ENCODE data around the gene USP32.
"Not testable (repeated sequence)": the region's sequence is repeated elsewhere in the genome, so short reads cannot be mapped to it uniquely, and the experiment has no call there.

USP32 gene

DNA sequence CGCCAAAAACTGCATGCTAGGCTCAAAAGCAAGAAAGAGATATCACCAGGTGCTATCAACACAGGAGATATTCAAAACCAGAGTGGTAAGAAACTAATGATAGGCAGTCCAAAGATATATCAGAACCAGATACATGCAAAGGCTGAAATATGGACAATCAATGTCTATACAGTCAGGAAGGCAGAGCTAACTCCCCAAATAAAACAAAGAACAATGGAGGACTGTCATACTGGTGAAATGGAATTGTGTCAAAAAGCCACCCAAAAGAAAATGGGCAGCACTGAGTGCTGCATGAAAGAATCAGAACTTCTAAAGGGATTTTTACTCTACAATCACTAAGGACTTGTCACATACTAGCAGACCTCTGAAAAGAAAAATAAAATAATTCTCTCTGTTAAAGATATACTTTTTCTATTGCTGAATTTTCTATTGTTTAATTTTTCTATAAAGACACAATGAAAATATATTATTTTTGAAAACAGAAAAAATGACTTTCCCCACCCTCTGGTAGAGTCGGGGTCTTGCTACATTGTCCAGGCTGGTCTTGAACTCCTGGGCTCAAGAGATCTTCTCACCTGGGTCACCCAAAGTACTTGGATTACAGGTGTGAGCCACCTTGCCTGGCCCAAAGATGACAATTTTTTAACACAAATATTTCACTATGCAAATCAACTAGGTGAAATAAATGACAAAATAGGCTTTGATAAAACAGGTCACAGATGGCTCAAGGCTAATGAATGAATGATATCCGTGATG, 98.2 kb downstream of the USP32 start:
- DNase-seq = no peak

GRCh38 chr17:60292697-60293096, 99.2 kb downstream of the USP32 start:
- DNase-seq = no peak

DNA sequence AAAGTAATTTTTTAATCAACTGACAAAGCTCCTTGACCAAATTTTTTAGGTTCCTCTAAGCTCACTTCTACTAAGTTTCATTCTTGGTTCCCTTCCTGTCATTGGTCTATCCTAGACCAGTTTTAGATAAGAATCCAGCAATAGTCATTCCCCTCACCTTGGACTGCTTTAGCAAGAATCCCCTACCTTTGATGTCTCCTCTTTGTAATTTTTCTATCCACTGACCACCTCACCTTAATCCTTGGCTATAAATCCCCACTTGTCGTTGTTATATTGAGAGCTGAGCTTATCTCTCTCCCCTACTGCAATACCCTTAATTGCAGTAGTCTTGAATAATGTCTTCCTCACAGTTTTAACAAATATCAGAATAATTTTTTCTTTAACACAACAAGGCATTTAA, 107.2 kb downstream of the USP32 start:
- no peak for DNase-seq

DNA sequence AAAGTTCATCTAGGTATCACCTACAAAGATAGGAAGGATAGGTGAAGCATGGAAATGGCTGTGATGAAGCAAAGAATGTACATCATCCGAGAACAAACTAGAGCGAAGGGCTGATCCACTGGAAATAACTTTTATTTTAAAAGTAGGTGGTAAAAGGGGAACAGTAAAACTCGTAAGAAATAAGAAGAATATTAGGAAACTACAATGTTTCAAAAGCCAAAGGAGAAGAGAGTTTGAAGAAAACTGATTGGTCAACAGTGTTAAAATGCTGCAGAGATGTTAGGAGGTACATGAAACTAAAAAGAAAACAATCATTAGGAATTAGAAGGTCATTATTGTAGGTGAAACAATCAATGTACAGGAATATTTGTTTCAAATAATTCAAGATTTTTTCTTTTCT, 108.1 kb downstream of the USP32 start:
- DNase-seq = no peak

DNA sequence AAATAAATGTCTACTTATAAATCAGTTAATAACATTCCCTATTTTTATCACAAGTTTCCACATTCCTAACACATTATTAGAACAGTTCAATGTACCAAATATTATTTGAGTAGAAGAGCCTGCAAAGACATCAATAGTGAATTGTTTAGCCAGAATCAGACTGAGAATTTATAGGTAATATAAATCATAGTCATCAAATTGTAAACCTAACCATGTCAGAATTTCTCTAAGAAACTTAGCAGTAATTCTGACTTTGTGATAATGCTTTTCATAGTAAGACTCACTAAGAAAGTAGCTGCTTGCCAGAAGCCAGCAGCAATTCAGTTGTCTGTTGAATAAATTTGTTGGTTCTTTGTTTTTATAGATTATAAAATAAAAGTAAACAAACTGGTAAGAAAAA, 111.3 kb downstream of the USP32 start:
- no peak for DNase-seq

GRCh38 chr17:60278237-60278636, 113.7 kb downstream of the USP32 start:
- DNase-seq = no peak

- no peak for DNase-seq
Observed at GRCh38 chr17:60277258-60277657, 114.7 kb downstream of the USP32 start.

GRCh38 chr17:60269417-60269816, 122.5 kb downstream of the USP32 start:
- DNase-seq = no peak

DNA sequence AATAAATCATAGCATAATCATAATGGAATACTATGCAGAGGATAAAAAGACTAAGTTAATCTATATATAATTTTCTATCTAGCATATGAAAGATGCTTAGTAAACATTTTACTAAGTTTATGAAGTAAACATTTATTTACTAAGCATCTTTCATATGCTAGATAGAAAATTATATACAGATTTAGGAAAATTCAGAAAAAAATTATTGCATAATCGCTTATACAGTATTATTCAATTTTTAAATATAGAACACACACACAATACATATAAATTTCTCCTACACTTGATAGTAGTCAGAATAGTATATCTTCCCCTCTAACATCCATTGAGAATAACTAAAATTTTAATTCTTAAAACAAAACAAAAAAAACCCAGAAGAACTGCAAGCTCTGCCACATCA, 131.4 kb downstream of the USP32 start:
- DNase-seq = no peak

DNA sequence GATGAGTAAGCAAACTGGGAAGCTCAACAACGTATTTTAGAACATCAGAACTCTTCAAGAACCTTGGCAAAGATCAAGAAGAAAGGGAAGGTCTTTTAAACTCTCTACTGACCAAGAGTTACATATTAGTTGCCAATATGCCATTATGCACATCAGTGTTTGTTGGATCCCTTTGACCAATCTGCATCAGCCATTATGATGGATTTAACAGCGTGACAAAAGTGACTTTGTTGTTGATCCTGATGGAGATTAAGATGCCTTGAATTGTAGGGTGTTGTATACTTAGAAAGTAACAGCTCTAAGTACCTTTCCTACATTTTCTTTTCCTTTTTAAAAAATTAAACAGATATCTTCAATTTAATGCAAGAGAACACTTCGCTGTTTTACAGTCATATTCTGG, 133.6 kb downstream of the USP32 start:
- no peak for DNase-seq

- no peak for DNase-seq
Observed at GRCh38 chr17:60256174-60256573, 135.8 kb downstream of the USP32 start.

GRCh38 chr17:60253048-60253447, 138.9 kb downstream of the USP32 start:
- DNase-seq = no peak

DNA sequence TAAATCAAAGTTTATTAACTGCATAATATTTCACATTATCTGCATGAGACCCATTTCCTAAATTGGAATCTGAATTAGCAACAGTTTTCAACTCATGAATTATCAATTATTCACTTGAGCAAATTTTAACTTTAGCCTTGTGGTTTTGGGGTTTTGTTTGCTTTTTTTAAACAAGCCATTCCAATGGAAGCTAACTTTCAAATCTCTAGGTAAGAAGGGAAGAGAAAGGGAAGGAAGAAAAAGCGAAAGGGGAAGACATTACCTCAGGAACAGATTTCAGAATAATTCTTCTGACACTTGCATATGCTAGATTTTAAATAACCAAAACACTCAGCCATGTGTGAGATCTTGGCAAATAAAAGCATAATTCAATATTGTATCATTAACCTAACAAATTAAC, 139.5 kb downstream of the USP32 start:
- DNase-seq = no peak

DNA sequence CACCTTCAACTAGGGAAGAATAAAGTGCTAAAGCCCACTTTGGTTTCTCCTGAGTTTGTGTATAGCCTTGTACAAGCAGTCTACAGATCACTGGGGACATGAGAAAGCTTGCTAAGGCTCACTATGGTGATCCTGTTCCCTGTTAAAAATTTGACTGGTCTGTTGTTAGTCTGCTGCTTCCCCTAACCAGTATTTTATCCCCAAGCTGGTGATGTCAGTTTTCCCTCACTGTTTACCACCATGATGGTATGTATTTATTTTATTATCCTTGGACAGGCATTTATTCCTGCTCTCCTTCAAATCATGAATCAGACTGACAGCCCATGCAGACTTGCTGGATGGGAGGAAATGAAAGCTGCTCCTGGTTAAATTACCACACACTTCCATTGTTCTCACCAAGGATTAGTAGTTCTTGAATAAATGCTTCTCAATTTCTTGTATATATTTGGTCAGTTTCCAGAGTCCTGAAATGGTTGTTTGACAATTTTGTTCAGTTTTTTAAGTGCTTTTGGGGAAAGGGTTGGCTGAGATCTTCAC, 142.6 kb downstream of the USP32 start:
- no peak for DNase-seq

GRCh38 chr17:60248618-60249289, 143.2 kb downstream of the USP32 start:
- DNase-seq = no peak

DNA sequence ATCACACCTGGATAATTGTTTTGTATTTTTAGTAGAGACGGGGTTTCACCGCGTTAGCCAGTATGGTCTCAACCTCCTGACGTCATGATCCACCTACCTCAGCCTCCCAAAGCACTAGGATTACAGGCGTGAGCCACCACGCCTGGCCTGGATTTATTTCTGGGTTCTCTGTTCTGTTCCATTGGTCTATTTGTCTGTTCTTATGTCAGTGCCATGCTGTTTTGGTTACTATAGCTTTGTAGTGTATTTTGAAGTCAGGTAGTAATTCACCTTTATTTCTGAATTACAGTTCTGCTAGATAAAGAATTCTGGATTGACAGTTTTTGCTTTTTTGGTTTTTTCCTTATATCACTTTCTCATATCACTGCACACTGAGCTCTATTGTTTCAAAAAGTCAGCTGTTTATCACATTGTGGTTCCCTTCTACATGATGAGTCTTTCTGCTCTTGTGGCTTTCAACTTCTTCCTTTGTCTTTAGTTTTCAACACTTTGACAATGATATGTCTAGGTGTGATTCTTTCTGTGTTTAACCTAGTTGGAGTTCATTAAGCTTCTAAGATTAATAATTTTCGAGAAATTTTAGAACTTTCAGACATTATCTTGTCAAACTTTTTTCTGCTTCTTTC, 144.0 kb downstream of the USP32 start:
- DNase-seq = no peak

DNA sequence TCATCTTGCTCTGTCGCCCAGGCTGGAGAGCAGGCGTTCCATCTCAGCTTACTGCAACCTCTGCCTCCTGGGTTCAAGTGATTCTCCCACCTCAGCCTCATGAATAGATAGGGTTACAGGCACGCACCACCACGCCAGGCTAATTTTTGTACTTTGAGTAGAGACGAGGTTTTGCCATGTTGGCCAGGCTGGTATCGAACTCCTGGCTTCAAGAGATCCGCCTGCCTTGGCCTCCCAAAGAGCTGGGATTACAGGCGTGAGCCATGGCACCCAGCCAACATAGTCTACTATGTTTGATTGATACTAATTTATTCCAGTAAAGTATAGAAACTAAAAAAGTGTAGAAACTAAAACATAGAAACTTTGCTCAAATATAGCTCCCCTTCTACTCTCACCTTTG, 147.3 kb downstream of the USP32 start:
- DNase-seq = no peak

GRCh38 chr17:60240290-60240689, 151.6 kb downstream of the USP32 start:
- DNase-seq = no peak

GRCh38 chr17:60231691-60232090, 160.2 kb downstream of the USP32 start:
- DNase-seq = no peak

GRCh38 chr17:60231234-60231633, 160.7 kb downstream of the USP32 start:
- DNase-seq = no peak

DNA sequence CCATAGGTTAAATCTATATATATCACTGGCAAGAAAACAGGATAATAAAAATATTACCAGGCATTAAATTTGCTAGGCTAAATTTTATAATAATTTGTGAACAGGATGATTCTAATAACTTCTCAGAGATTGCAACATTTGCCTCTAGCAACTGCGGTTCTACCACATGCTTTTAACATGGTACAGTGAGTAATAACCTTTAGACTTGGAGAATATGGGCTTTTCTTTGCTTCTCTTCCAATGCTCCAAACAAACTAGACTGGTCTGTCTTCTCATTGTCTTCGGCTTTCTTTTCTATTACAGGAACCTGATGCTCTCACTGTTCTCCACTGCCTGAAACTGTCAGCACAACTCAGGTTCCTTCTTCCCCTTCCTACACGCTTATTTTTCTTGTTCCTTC, 161.6 kb downstream of the USP32 start:
- no peak for DNase-seq

DNA sequence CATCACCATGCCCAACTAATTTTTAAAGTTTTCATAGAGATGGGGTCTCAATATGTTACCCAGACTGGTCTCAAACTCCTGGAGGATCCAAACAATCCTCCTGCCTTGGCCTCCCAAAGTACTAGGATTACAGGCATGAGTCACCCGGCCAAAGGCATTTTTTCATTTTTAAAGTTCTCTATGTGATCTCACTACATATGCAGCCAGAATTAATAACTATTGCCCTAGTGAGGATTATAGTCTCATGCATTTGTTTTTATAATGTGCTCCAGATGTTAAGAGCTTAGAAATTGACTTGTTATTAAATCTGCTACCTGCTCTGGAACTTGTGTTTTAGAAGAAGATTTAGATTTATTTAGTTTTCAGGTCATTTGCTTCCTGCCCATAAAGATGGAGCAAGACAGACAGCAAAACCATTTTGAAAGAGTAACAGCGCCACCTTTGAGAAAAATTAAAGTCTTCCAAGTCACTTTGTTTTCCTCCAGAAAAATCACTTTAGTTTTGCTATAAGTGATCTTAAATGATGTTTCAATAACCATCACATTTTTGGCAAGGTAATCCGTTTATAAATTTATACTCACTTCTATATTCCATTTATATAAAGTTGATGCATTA, 162.6 kb downstream of the USP32 start:
- no peak for DNase-seq

- DNase-seq = not testable (repeated sequence)
Observed at GRCh38 chr17:60227276-60227675, 164.7 kb downstream of the USP32 start.

DNA sequence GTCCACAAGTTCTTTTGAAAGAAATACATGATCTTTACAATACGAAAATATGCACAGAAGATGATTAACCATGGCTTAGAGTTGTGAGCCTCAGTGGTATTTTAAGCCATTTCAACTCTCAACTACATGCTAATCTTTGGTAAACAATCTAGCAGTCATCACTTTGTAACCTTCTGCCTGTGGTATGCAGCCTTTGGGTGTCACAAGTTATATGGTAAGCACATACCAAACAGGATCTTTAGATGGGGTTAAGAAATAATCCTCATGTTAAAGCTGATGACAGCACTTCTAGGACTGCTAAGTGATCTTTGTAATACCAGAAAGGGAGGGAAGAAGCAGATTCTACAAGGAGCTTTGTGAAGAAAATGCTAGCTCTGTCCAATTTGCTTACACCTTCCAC, 167.9 kb downstream of the USP32 start:
- no peak for DNase-seq

Measured in NCI-H187 treated with DMSO at 0.1 percent for 48 hours (cell line).